NCI-H774 (cell line): ENCODE results near the gene STRN.
"Not testable (repeated sequence)": the region's sequence is repeated elsewhere in the genome, so short reads cannot be mapped to it uniquely, and the experiment has no call there.

ENCODE experiments used
- DNase-seq: peaks from one replicate; lab custom pipeline; 2025; lab: John Stamatoyannopoulos, UW

Gene STRN

GRCh38 chr2:36839976-36840617, 126.2 kb downstream of the STRN start:
- no peak for DNase-seq

DNA sequence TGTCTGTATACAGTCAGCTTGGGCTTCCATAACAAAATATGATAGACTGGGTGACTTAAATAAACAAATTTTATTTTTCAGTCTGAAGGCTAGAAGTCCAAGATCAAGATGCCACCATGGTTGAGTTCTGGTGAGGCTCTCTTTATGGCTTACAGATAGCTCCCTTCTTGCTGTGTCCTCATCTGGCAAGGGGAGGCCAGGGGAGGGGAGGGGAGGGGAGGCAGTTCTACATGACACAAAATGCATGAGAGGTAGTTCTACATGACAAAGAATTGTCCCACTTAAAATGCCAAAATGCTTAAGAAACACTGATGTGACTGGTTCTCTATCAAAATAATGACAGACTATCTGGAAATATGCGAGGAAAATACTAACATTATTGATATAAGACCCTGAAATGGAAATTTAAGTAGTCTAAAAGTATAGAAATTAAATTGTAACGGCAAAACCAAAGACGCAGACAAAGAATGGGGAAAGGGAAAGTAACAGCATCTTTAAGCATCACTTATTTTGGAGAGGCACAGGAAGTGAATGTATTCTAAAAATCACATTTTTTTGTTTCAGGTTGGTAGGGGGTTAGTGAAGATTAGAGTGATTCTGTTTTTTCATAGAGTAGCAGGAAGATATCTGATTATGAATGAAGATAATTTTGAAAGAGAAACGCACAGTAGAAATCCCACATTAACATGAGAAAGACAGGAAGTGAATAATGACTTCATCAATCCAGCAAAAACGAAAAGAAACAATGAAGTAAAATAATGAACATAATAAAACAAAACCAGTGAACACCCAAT, 131.4 kb downstream of the STRN start:
- no peak for DNase-seq

DNA sequence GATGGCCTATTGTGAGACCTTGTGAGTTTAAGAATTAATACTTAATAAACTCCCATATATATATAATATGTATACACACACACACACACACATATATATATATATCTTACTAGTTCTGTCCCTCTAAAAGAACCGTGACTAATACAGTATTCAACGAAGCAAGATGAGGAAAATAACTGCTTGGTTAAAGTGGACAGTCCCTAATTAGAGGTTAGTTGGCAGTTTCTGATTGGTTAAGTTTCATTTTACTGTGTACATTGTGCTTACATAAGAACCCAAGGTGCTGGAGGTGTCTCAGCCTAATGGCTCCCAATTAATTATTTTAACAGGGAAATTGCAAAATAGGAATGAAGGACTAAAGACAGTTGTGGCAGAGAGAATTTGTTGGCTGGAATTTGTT, 132.1 kb downstream of the STRN start:
- no peak for DNase-seq

DNA sequence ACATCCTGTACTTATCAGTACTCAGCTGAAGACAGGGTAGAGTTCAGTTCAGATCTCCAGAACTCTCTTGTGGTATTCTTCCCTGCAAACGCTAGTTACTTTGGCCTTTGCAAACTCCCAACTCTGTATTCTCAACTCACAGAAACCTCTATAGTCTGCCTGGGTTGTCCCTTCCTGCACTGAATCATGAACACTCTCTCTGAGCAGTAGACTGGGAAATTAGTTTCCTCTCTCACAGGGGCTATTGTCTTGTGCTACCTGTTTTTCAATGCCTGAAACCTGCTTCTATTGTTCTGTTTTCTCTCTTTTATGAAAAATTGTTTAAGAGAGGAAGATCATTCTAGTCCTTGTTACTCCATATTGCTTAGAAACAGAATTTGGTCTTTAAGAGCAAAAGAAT, 135.2 kb downstream of the STRN start:
- DNase-seq: no peak

GRCh38 chr2:36824683-36825082, 141.7 kb downstream of the STRN start:
- DNase-seq: not testable (repeated sequence)

DNA sequence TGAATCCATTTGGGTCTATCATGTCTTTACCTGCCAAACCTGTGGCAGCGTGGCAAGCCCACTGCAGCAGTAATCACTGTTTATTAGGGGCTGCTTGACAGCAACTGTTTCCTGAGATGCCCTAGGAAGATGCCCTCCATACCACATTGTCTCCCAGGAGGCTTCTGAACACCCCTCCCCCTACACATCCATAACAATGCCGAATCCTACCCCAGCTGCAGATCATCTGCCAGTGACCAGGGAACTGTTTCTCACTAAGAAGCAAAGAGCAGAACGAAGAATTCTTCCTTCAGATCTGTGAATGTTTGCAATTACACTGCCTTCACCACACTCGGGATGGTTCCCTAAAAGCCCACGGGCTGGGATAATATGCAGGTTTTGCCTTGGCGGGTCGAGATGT, 142.1 kb downstream of the STRN start:
- DNase-seq: no peak

GRCh38 chr2:36823862-36824261, 142.5 kb downstream of the STRN start:
- DNase-seq: no peak

DNA sequence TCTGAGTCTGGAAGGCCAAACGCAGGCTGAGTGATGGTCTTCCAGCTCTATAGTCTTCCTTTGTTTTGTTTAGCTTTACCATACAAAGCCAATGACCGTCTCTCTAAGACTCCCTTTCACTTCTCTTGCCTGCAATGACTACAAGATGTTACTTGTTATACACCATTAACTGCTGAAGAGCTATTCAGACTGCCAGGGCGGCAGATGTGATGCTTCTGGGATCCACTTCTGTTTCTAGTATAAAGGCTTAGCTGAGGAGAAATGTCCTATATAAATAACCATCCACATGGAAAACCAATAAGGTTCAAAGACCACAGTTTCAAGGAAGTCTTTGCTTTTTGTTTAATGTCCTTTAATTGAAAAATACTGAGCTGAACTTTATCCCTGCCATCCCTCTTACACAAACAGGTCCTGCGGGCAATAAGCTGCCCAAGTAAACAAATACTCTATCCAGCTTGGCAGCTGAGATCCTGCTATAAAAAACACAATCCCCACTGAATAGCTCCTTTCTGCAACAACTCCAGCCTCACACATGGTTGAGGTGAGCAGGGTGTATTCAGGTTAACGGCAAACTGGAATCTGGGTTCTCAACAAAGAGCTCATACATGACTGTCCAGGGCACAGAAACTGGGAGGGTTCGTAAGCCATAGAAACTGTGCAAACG, 145.3 kb downstream of the STRN start:
- DNase-seq: peak; percentile 4

DNA sequence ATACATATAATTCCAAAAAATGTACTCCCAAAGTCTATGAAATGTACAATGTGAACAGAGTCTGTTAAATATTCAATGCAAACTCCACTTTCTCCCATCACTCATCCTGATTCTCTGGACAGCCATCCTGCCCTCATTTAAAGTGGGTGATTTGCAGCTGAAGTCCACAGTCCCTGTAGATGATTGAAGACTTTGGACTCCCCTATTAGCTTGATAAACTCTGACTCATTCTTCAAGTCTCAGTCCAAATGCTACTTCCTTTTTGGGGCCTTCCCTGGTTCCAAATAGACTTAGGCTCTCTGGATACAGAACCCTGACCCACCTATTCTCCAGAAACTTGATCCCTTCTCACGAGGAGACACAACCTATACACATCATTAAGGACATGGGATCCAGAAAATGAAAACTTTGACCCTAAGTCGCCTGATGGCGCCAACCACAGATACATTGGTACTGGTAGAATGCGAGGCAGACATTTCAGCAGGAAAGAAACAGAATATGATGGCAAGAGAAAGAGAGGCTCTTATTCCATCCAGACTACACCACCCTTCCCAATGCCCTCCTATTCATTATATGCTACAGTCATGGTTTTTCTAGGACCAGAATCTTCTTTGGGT, 147.1 kb downstream of the STRN start:
- no peak for DNase-seq

DNA sequence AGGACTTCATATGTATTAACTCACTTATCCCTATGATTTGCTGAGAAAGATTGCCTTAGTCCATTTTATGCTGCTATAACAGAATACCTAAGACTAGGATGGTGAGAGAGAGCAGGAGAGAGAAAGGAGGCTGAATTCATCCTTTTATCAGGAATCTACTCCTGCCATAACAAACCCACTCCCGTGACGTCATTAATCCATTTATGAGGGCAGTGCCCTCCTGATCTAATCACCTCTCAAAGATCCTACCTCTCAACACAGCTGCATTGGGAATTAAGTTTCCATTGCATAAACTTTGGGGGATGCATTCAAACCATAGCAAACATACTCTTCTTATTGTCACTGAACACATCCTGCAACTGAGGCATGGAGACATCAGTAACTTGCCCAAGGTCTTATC, 147.8 kb downstream of the STRN start:
- no peak for DNase-seq

GRCh38 chr2:36812196-36812595, 154.1 kb downstream of the STRN start:
- no peak for DNase-seq

GRCh38 chr2:36811071-36811470, 155.3 kb downstream of the STRN start:
- DNase-seq: no peak

GRCh38 chr2:36809069-36809445, 157.3 kb downstream of the STRN start:
- no peak for DNase-seq

- no peak for DNase-seq
Observed at GRCh38 chr2:36808386-36809068, 157.8 kb downstream of the STRN start.

DNA sequence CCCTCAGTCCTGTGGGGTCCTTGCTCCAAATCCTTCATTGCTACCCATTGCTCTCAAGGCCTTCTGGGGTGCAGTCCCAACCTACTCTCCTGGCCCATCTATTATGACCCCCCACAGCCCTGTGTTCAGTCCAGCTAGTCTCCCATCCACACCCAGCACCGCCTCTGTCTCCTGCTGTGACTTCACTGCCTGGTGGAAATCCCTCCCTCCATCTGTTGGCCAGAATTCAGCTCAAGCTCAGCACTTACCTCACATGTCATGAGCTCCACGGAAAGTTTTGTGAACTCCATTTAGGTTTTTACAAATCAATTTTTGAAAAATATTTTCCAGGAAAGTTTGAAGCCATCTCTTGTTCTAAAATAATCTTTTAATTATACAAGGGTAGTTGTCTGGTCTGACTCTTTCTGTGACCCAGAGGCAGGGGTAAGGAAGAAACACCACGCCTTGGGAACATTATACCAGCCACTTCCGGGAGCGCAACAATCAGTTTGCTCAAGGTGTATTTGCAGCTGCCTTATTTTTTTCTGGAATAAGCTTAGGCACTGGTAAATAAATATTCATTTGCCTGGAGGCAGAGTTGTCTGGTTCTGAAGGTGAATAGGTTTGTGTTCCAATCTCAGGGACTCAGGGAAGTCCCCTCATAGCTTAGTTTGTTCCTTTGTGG, 159.0 kb downstream of the STRN start:
- no peak for DNase-seq

- no peak for DNase-seq
Observed at GRCh38 chr2:36805635-36806224, 160.6 kb downstream of the STRN start.

DNA sequence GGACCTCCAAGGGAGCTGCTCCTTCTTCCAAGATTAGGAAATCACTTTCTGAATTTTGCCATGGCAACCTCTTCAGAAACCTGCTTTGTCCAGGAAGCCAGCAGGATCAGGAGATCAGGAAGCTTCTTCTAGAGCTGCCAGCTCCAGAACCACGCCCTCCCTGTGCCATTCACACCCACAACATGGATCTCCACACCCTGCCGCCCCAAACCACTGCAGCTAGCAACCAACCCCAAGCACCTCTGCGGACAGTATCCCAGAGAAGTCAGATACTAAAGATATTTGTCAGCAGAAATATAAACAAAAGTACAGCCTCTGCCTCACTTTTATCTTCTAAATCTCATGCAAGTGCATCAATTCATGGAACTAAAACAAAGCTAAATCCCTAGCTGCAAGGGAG, 163.4 kb downstream of the STRN start:
- DNase-seq: no peak

- DNase-seq: no peak
Observed at GRCh38 chr2:36801088-36801487, 165.2 kb downstream of the STRN start.

DNA sequence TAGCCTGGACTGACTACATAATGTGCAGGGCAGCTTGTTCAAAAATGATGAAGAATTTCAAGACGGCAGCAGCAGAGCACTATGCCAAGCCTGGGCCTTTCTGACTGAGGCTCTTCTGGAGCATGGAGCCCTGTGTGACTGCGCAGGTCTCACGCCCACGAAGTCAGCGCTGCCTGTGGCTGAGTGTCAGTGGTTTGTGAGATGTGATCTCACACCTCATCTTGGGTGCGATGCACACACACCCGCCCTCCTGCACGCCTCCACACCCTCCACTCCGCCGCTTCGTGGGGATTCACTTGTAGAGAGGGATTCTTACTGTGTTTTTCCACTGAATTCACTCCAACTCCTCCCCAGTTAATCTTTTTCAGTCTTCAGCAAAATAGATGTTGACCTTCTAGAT, 166.0 kb downstream of the STRN start:
- DNase-seq: no peak

GRCh38 chr2:36798724-36799123, 167.6 kb downstream of the STRN start:
- DNase-seq: no peak

DNA sequence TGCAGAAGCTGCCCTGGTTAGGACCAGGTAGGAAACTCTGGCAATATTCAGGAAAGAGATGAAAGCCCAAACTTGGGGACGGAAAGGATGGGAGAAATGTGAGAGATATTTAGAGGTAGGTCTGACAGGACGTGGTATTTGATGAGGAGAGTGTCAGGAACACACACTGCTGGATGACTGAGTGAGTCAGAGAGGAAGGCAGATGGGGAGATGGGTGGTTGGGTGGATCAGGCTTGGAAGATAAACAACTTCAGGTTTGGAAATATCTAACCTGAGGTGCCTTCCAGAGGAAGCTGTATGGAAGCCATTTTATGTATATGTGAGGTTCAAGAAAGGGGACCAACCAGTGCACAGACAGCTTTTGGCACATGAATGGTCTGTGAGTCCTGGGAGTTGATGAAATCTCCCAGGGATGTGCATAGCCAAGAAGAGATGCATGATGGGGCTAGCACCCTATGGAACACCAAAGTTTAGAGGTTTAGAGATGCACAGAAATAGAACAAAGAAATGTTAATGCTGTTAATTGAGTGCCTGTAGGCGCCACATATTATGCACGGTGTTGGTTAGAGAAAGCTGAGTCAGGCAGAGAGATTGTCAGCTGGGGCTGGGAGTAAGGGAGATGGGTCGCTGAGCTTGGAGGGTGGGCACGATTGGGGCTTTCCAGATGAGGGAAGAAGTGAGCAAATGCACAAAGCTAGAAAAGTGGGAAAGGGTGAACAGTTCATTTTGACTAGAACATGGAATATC, 168.8 kb downstream of the STRN start:
- no peak for DNase-seq
